Muscle of leg (tissue), 11 donors: ENCODE measurements around the gene ESPL1. TPM values are rescaled to one million over a fixed set of nuclear protein-coding genes. Genes with fewer than 3 reads are reported as not detected.
A peak's percentile ranks its signal among the peaks of the same experiment; 100 is the strongest.
"Not testable (repeated sequence)": the region's sequence is repeated elsewhere in the genome, so short reads cannot be mapped to it uniquely, and the experiment has no call there.

ENCODE experiments used
- DNase-seq: peaks from one replicate; pipeline ENCODE4 v3.0.0; 2013
- H3K27ac ChIP-seq: one replicate; pipeline ENCODE4 v1.5.1; 2013; ENCODE audit warnings: mild to moderate bottlenecking, low read length, control low read depth
- H3K27me3 ChIP-seq: one replicate; pipeline ENCODE4 v1.6.1; 2013; ENCODE audit warnings: low read length; ENCODE audit not compliant: control insufficient read depth, insufficient read depth
- H3K36me3 ChIP-seq: one replicate; pipeline ENCODE4 v1.6.1; 2013; ENCODE audit warnings: low read length; ENCODE audit not compliant: control insufficient read depth, insufficient read depth
- H3K4me1 ChIP-seq: one replicate; pipeline ENCODE4 v1.6.1; 2013; ENCODE audit warnings: low read length; ENCODE audit not compliant: control insufficient read depth, insufficient read depth
- H3K4me3 ChIP-seq: one replicate; pipeline ENCODE4 v1.5.1; 2013; ENCODE audit warnings: low read length, control low read depth
- H3K9me3 ChIP-seq: replicated peaks from 2 replicates; pipeline ENCODE4 v1.6.1; 2013; ENCODE audit warnings: low read depth, low read length; ENCODE audit not compliant: control insufficient read depth
- WGBS: methylation state at CpG from one replicate; pipeline ENCODE4 v1.1.5; 2013; ENCODE audit warnings: missing lambda C conversion rate; ENCODE audit not compliant: insufficient coverage; 5-methylcytosine and 5-hydroxymethylcytosine counted together
- polyA plus RNA-seq, 8 donors: library from polyadenylated mRNA; unstranded; fragments of 120-200 nt; gene quantifications; one replicate each; pipeline versions ENCODE4 v1.2.1 to v1.2.3, GENCODE V29; 2013; ENCODE audit warnings: inconsistent platforms in 1 of 8, low replicate concordance in 1 of 8; ENCODE audit not compliant: insufficient read length in 8 of 8, insufficient read depth in 1 of 8
- total RNA-seq: library from RNA; stranded (reverse); fragments of 120-200 nt; gene quantifications from one replicate; pipeline ENCODE4 v1.2.4, GENCODE V29; 2013

The ESPL1 gene
- total and polyA plus RNA-seq, 9 donors, result 4.0 to 9.8 (median 5.8) TPM

DNA sequence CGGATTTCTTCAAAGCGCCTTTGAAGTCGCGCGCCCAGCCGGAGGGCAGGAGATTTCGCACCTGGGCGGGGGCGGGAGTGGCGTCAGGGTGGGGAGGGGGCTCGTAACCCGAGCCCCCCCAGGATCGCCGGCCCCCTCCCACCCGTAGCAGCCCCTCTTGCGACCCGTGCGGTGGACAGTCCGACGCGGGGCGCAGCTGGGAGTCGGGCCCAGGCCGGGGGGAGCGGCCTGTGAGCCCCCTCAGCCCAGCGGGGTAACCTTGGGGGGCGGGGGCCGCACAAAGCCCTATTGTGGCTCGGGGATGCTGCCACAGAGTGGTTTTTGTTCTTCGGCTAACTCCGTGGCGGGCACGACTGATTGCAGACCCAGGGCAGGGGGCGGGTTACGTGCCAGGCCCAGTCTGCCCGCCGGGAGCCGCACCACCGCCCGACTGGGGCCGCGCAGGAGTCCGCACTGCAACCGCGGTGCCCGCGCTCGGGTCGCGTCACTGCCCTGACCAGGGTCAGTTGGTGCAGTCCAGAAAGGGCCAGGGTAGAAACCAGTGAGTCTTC, 57.5 kb downstream of the ESPL1 start:
- Histone ChIP-seq H3K27me3 (peaks cover 12% of the 10 kb centered on the region), H3K9me3 (no peaks in the 10 kb centered on the region), H3K4me1 (peaks cover 22% of the 10 kb centered on the region), H3K36me3 (no peaks in the 10 kb centered on the region), H3K4me3 (peak overlapping the region; percentile 80), H3K27ac (peak overlapping the region; percentile 95)
- DNase-seq, result peak; percentile 59
- WGBS, result under 1% methylated on average over 39 of the region's 50 CpGs

GRCh38 chr12:53326460-53327185, 58.5 kb downstream of the ESPL1 start:
- 80% methylated on average over 2 of the region's 8 CpGs for WGBS
- DNase-seq, result no peak
- Histone ChIP-seq H3K9me3 (no peaks in the 10 kb centered on the region), H3K27me3 (peaks cover 15% of the 10 kb centered on the region), H3K4me1 (peaks cover 20% of the 10 kb centered on the region), H3K27ac (no peak overlapping the region), H3K36me3 (no peaks in the 10 kb centered on the region), H3K4me3 (no peak overlapping the region)

- no peak for DNase-seq
- H3K4me1 ChIP-seq, result peaks cover 17% of the 10 kb centered on the region
- H3K36me3 ChIP-seq, result no peaks in the 10 kb centered on the region
- H3K27me3 ChIP-seq, result peaks cover 17% of the 10 kb centered on the region
- 62% methylated on average over 2 of the region's 3 CpGs for WGBS
- no peaks in the 10 kb centered on the region for H3K9me3 ChIP-seq
- H3K27ac ChIP-seq, result no peak overlapping the region
- no peak overlapping the region for H3K4me3 ChIP-seq
Measured at GRCh38 chr12:53327435-53328042, 59.4 kb downstream of the ESPL1 start.

- WGBS, result 34% methylated on average over 15 of the region's 16 CpGs
- peaks cover 17% of the 10 kb centered on the region for H3K4me1 ChIP-seq
- no peaks in the 10 kb centered on the region for H3K9me3 ChIP-seq
- no peak for DNase-seq
- H3K27me3 ChIP-seq, result peaks cover 22% of the 10 kb centered on the region
- no peaks in the 10 kb centered on the region for H3K36me3 ChIP-seq
- no peak overlapping the region for H3K27ac ChIP-seq
- no peak overlapping the region for H3K4me3 ChIP-seq
Measured at GRCh38 chr12:53328043-53328435, 59.9 kb downstream of the ESPL1 start.

DNA sequence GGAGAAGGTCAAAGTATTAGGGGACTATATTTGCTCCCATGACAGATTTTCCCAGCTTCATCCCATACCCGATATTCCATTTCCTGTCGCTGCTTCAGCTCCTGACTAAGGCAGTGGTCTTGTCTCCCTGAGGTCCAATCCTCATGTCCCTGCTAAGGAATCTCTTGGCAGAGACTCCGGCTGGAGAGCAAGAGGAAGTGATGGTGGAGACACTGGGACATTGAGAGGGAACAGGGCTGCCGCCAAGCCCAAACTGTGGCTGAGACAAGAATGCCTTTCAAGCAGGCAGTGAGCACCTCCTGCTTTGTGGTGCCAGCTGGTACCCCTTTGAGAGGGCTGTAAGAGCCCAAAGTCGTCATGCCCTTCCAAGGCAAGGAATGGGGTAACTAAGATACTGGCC, 62.6 kb downstream of the ESPL1 start:
- H3K4me3 ChIP-seq, result no peak overlapping the region
- H3K36me3 ChIP-seq, result no peaks in the 10 kb centered on the region
- H3K4me1 ChIP-seq, result peaks cover 5% of the 10 kb centered on the region
- peaks cover 36% of the 10 kb centered on the region for H3K27me3 ChIP-seq
- peak; percentile 52 for DNase-seq
- peak overlapping the region; percentile 59 for H3K27ac ChIP-seq
- no peaks in the 10 kb centered on the region for H3K9me3 ChIP-seq
- 48% methylated on average over 2 of the region's 5 CpGs for WGBS

- peaks cover 48% of the 10 kb centered on the region for H3K27me3 ChIP-seq
- not testable (repeated sequence) for H3K27ac ChIP-seq, H3K9me3 ChIP-seq, H3K4me3 ChIP-seq, DNase-seq, H3K36me3 ChIP-seq, H3K4me1 ChIP-seq
Measured at GRCh38 chr12:53332339-53332738, 64.2 kb downstream of the ESPL1 start.

DNA sequence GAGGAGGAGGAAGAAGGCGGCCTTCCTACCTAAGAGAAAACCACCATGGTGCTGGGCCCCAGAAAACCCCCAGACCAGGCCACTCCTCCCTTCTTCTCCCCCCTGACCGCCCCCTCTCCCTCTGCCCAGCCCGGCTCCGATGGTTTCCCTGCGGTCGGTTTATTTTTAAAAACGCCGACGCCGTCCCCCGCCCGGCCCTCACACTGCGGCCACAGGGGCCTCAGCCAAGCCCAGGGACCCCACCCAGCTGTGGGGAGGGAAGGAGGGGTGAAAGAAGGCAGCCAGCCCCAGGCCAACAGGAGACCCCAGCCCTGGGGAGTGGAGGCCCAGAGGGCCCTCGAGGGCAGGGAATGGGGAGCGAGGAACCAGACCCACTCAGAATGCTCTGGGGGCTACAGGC, 64.6 kb downstream of the ESPL1 start:
- no peak overlapping the region for H3K27ac ChIP-seq
- DNase-seq, result no peak
- 57% methylated on average over 7 of the region's 15 CpGs for WGBS
- no peaks in the 10 kb centered on the region for H3K9me3 ChIP-seq
- H3K4me1 ChIP-seq, result peaks cover 8% of the 10 kb centered on the region
- H3K4me3 ChIP-seq, result no peak overlapping the region
- peaks cover 52% of the 10 kb centered on the region for H3K27me3 ChIP-seq
- no peaks in the 10 kb centered on the region for H3K36me3 ChIP-seq

- H3K27me3 ChIP-seq, result peaks cover 52% of the 10 kb centered on the region
- H3K4me3 ChIP-seq, result no peak overlapping the region
- WGBS, result 68% methylated on average over 2 of the region's 4 CpGs
- peaks cover 8% of the 10 kb centered on the region for H3K4me1 ChIP-seq
- H3K36me3 ChIP-seq, result no peaks in the 10 kb centered on the region
- no peak overlapping the region for H3K27ac ChIP-seq
- no peaks in the 10 kb centered on the region for H3K9me3 ChIP-seq
- DNase-seq, result no peak
Measured at GRCh38 chr12:53333289-53333688, 65.2 kb downstream of the ESPL1 start.

GRCh38 chr12:53333845-53334244, 65.7 kb downstream of the ESPL1 start:
- Histone ChIP-seq H3K36me3 (no peaks in the 10 kb centered on the region), H3K27ac (no peak overlapping the region), H3K4me3 (no peak overlapping the region), H3K4me1 (peaks cover 8% of the 10 kb centered on the region), H3K27me3 (peaks cover 55% of the 10 kb centered on the region), H3K9me3 (no peaks in the 10 kb centered on the region)
- WGBS, result 84% methylated on average over 4 of the region's 7 CpGs
- no peak for DNase-seq

DNA sequence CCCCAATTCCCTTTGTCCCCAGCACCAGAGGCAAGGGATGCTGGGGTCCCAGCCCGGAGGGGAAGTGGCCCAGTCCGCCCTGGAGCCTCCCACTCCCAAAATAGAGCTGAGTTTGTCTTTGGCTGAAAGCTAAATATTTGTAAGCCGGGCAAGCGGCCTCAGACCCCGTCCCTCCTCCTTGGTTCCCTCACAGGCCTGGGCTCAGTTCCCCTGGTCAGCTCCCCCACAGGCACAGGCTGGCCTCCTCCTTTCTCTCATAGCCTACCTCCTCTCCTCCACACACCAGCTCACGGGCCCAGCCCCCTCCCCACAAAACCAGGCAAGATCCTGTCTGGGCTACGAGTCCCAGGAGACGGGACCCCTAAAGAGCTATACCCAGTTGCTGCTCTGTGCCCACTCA, 66.7 kb downstream of the ESPL1 start:
- 62% methylated on average over 7 of the region's 8 CpGs for WGBS
- DNase-seq, result no peak
- Histone ChIP-seq H3K4me1 (peaks cover 8% of the 10 kb centered on the region), H3K27me3 (peaks cover 60% of the 10 kb centered on the region), H3K4me3 (no peak overlapping the region), H3K36me3 (no peaks in the 10 kb centered on the region), H3K9me3 (no peaks in the 10 kb centered on the region), H3K27ac (no peak overlapping the region)
